Stomach smooth muscle (tissue), 2 donors: Measurements from ENCODE around the gene SERTAD3.
"Not testable (repeated sequence)": the region's sequence is repeated elsewhere in the genome, so short reads cannot be mapped to it uniquely, and the experiment has no call there.

ENCODE experiments used
- H3K27ac ChIP-seq: one replicate; pipeline ENCODE4 v1.7.0; 2013; ENCODE audit warnings: mild to moderate bottlenecking, low read length, inconsistent platforms
- H3K27me3 ChIP-seq, 2 donors: one replicate each; pipeline ENCODE4 v1.7.0; 2013; ENCODE audit warnings: low read length in 2 of 2; ENCODE audit not compliant: insufficient read depth in 2 of 2, control insufficient read depth in 1 of 2
- H3K36me3 ChIP-seq, 2 donors: one replicate each; pipeline ENCODE4 v1.7.0; 2013; ENCODE audit warnings: low read length in 2 of 2; ENCODE audit not compliant: control insufficient read depth in 2 of 2, insufficient read depth in 2 of 2
- H3K4me1 ChIP-seq: one replicate; pipeline ENCODE4 v1.7.0; 2013; ENCODE audit warnings: low read length; ENCODE audit not compliant: control insufficient read depth, insufficient read depth
- H3K4me3 ChIP-seq, 2 donors: one replicate each; pipeline ENCODE4 v1.7.0; 2013; ENCODE audit warnings: low read length in 2 of 2
- H3K9ac ChIP-seq, 2 donors: one replicate each; pipeline ENCODE4 v1.7.0; 2013; ENCODE audit warnings: low read length in 2 of 2, mild to moderate bottlenecking in 1 of 2
- H3K9me3 ChIP-seq, 2 donors: one replicate each; pipeline ENCODE4 v1.7.0; 2013; ENCODE audit warnings: low read length in 2 of 2; ENCODE audit not compliant: control insufficient read depth in 2 of 2
- donor health status: healthy.
- donor health status: Pancreatic carcinoma.

The SERTAD3 gene

GRCh38 chr19:40466985-40467734 lies 23.0 kb upstream of the SERTAD3 start, which contains the start of gene SPTBN4:
Gene SPTBN4 (plus strand): TSS chr19:40467001. CDS start chr19:40472622, 5,621 bp downstream.
- H3K36me3 ChIP-seq = no peaks in the 10 kb centered on the region

GRCh38 chr19:40466219-40466984 lies 22.3 kb upstream of the SERTAD3 start:
- Histone ChIP-seq H3K9me3 (no peaks in the 10 kb centered on the region), H3K36me3 (no peaks in the 10 kb centered on the region), H3K4me3 (peak overlapping the region; percentile 79 to 90), H3K27ac (peak overlapping the region; percentile 55), H3K27me3 (no peaks in the 10 kb centered on the region), H3K4me1 (peaks cover 23% of the 10 kb centered on the region), H3K9ac (peak overlapping the region; percentile 45 to 69)

More at GRCh38 chr19:40466985-40467734, 23.0 kb upstream of the SERTAD3 start, which contains the start of gene SPTBN4:
- Histone ChIP-seq H3K9ac (peak within 1 kb of the TSS; percentile 53 to 69), H3K27me3 (no peaks in the 10 kb centered on the region), H3K9me3 (no peaks in the 10 kb centered on the region), H3K4me1 (peaks cover 23% of the 10 kb centered on the region), H3K27ac (peak within 1 kb of the TSS; percentile 55), H3K4me3 (peak within 1 kb of the TSS; percentile 79 to 90)

- H3K27ac ChIP-seq = peak within 1 kb of the TSS; percentile 84
- peak within 1 kb of the TSS; percentile 88 to 90 for H3K4me3 ChIP-seq
- peak within 1 kb of the TSS; percentile 73 to 79 for H3K9ac ChIP-seq
- H3K36me3 ChIP-seq = no peaks in the 10 kb centered on the region
- H3K9me3 ChIP-seq = no peaks in the 10 kb centered on the region
- H3K4me1 ChIP-seq = peaks cover 23% of the 10 kb centered on the region
- no peaks in the 10 kb centered on the region for H3K27me3 ChIP-seq
Observed at GRCh38 chr19:40465557-40466218, 21.6 kb upstream of the SERTAD3 start, which contains the start of gene BLVRB. Gene BLVRB (minus strand): TSS chr19:40465745. CDS start chr19:40465688, 57 bp downstream.

- H3K4me1 ChIP-seq = peaks cover 23% of the 10 kb centered on the region
- H3K4me3 ChIP-seq = peak overlapping the region; percentile 88 to 90
- peak overlapping the region; percentile 84 for H3K27ac ChIP-seq
- no peaks in the 10 kb centered on the region for H3K36me3 ChIP-seq
- H3K9me3 ChIP-seq = no peaks in the 10 kb centered on the region
- no peaks in the 10 kb centered on the region for H3K27me3 ChIP-seq
- H3K9ac ChIP-seq = peak overlapping the region; percentile 73 to 79
Observed at GRCh38 chr19:40465025-40465556, 21.0 kb upstream of the SERTAD3 start.

DNA sequence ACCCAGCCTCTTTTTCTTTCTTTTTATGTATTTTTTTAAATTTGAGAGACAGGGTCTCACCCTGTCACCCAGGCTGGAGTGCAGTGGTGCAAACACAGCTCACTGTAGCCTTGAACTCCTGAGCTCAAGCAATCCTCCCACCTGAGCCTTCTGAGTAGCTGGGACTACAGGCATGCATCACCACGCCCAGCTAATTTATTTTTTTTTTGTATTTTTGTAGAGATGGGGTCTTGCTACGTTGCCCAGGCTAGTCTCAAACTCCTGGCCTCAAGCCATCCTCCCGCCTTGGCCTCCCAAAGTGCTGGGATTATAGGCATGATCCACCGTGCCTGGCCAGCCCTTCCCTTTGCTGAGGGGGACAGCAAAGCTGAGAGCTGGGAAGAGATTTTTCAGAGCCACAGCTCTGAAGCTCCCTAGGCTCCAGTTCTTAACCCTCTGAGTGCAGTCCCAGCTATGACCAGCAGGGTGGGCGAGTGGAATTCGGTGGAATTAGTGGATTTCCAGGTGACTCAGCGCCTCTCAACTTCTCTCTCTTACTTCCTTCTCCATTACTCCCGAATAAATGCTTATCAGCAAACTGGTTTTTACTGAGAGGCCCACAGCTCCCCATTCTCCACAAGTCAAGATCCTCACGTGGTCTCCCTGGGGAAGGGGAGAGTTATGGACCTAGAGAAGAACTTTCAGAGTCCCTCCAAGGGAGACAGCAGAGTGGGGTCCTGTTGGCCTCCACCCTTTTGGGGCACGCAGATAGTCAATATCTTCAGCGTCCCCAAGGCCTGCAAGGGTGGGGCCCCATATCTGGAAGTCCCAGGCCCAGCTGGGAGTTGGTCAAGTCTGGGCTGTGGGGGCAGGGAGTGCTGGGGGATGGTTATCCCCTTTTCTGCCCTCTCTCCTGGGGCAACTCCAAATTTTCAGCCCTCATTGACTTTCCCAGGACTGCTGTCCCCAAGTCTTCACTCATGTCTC lies 20.2 kb upstream of the SERTAD3 start:
- H3K27ac ChIP-seq = peak overlapping the region; percentile 84
- no peaks in the 10 kb centered on the region for H3K27me3 ChIP-seq
- no peaks in the 10 kb centered on the region for H3K36me3 ChIP-seq
- peak overlapping the region; percentile 88 to 90 for H3K4me3 ChIP-seq
- H3K4me1 ChIP-seq = peaks cover 23% of the 10 kb centered on the region
- H3K9ac ChIP-seq = peak overlapping the region; percentile 73 to 79
- no peaks in the 10 kb centered on the region for H3K9me3 ChIP-seq

GRCh38 chr19:40463587-40464037 lies 19.5 kb upstream of the SERTAD3 start:
- H3K4me3 ChIP-seq, H3K9ac ChIP-seq, H3K27me3 ChIP-seq, H3K36me3 ChIP-seq, H3K9me3 ChIP-seq, H3K27ac ChIP-seq: not testable (repeated sequence)
- peaks cover 23% of the 10 kb centered on the region for H3K4me1 ChIP-seq

DNA sequence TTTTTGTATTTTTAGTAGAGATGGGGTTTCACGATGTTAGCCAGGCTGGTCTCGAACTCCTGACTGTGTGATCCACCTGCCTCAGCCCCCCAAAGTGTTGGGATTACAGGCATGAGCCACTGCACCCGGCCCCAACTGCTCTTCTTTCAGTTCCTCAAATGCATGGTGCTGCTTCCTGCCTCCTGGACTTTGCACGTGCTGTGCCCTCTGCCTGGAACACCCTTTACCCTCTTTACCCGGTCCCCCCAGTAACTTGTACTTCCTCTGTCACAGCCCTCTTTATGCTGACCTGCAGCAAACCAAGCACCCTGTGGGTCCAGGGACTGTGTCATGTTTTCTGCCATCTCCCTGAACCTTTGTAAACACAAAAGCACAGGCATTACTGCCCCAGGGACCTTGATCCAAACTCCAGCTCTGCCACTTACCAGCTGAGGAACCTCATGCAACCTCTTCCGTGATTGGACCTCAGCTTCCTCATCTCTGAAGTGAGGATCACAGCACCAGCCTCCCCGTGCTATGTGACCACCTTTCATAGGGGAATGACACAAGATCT lies 17.6 kb upstream of the SERTAD3 start:
- Histone ChIP-seq H3K27ac (no peak overlapping the region), H3K36me3 (no peaks in the 10 kb centered on the region), H3K9me3 (no peaks in the 10 kb centered on the region), H3K4me3 (no peak overlapping the region), H3K4me1 (peaks cover 20% of the 10 kb centered on the region), H3K27me3 (no peaks in the 10 kb centered on the region), H3K9ac (no peak overlapping the region)

- Histone ChIP-seq H3K4me3 (no peak overlapping the region), H3K36me3 (peaks cover 2 to 4% of the 10 kb centered on the region in 2 donors), H3K9ac (no peak overlapping the region), H3K9me3 (no peaks in the 10 kb centered on the region), H3K27ac (no peak overlapping the region), H3K4me1 (peaks cover 10% of the 10 kb centered on the region), H3K27me3 (no peaks in the 10 kb centered on the region)
Observed at GRCh38 chr19:40460185-40460584, 16.1 kb upstream of the SERTAD3 start.

DNA sequence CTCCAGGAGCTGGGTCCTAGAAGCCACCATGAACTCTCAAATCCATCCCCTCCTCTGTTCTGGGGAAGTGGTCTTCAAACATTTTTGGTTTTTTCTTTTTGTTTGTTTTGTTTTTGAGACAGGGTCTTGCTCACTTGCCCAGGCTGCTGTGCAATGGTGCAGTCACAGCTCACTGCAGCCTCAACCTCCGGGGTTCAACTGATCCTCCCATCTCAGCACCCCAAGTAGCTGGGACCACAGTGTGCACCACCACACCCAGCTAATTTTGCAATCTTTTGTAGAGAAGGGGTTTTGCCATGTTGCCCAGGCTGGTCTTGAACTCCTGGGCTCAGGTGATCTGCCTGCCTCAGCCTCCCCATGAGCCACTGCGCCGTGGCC lies 14.5 kb upstream of the SERTAD3 start:
- Histone ChIP-seq H3K36me3 (peaks cover 3 to 5% of the 10 kb centered on the region in 2 donors), H3K4me1 (no peaks in the 10 kb centered on the region)

More for the DNA sequence above, 14.5 kb upstream of the SERTAD3 start:
- Histone ChIP-seq H3K9ac (no peak overlapping the region), H3K4me3 (no peak overlapping the region), H3K9me3 (no peaks in the 10 kb centered on the region), H3K27ac (no peak overlapping the region), H3K27me3 (no peaks in the 10 kb centered on the region)
